SKM-1 treated with dmso at 0.1 percent for 144 hours (cell line): ENCODE measurements around the gene SPIRE2.
"Not testable (repeated sequence)": the region's sequence is repeated elsewhere in the genome, so short reads cannot be mapped to it uniquely, and the experiment has no call there.

ENCODE experiments used
- DNase-seq: peaks from one replicate; lab custom pipeline; 2025; ENCODE audit not compliant: unreplicated experiment; lab: John Stamatoyannopoulos, UW

SPIRE2 gene

DNA sequence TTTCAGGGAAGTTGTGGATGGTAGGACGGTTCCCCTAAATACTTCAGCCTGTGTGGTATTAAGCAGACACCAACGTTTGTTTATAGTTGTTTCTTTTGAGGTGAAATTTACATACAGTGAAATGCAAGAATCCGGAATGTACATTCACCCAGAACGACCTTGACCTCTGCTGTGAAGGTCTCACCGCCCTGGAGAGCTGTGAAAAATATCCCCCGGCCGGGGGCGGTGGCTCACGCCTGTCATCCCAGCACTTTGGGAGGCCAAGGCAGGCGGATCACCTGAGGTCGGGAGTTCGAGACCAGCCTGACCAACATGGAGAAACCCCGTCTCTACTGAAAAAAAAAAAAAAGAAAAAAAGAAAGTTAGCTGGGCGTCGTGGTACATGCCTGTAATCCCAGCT is 8.2 kb downstream of the SPIRE2 start:
- DNase-seq: not testable (repeated sequence)

GRCh38 chr16:89837014-89837546 is 8.8 kb downstream of the SPIRE2 start:
- DNase-seq: no peak

DNA sequence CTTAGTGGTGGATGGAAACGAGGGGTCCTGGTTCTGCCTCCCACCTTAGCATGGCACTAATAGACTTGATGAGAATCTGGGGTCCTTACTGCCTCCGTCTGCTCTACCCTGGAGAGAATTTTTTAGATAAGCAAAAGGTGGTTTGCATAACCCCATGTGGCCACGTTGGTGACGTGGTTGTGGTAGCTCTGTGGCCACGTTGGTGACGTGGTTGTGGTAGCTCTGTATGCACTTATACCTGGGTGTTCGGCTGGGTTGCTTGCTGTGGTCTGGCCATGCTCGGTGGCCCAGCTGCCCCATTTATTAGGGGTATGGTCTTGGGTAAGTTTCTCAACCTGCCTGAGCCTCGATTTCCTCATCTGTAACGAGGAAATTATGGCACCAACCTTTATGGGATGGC is 13.0 kb downstream of the SPIRE2 start:
- no peak for DNase-seq

- DNase-seq: no peak
These were observed 14.5 kb downstream of the SPIRE2 start for GRCh38 chr16:89842471-89843408.

DNA sequence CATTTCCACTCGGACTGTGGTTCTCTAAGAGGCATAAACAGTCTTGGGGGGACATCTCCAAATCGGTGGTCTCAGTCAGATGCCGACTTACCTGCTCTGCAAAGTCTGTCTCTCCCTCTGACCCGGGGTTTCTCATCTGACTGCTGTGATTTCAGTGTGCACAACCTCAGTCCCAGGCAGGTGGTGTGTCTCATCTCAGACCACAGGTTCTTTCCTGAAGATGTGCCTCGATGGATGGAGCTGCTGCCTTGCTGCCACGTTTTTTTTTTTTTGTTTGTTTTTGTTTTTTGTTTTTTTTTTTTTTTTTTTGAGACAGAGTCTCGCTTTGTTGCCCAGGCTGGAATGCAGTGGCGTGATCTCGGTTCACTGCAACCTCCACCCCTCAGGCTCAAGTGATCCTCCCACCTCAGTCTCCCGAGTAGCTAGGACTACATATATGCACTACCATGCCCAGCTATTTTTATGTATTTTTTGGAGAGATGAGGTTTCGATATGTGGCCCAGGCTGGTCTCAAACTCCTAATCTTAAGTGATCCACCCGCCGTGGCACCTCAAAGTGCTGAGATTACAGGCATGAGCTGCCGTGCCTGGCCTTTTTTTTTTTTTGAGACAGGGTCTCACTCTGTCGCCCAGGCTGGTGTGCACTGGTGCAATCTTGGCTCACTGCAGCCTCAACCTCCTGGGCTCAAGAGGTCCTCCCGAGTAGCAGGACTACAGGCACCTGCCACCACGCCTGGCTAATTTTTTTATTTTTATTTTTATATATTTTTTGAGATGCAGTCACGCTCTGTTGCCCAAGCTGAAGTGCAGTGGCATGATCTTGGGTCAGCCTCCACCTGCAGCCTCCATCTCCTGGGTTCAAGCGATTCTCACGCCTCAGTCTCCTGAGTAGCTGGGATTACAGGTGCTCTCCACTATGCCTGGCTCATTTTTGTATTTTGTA is 15.4 kb downstream of the SPIRE2 start:
- DNase-seq: no peak

DNA sequence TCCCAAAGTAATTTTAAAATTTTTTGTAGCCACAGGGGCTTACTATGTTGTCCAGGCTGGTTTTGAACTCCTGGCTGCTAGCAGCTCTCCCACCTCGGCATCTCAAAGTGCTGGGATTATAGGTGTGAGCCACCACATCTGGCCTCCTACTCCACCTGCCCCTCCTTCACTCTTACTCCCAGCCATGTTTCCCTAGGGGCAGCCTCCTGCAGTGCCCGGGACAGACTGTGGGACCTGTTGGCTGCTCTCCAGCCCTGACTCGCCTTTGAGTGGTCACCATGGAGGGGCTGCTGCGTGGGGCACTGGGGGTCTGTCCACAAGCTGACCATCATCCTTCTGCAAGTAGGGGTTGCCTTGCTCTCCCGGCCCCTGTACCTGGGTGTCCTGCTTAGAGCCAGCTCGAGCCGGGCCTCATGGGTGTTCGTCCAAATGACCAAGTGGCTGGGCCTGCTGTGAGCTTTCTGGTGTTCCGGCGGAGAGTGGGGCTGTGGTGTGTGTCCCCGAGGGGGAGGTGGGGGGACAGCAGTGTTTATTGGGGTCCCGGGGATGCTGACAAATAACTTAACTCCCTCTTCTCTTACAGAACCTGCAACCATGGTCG is 16.6 kb downstream of the SPIRE2 start:
- no peak for DNase-seq

- no peak for DNase-seq
These were observed 17.1 kb downstream of the SPIRE2 start for GRCh38 chr16:89845417-89845816.

DNA sequence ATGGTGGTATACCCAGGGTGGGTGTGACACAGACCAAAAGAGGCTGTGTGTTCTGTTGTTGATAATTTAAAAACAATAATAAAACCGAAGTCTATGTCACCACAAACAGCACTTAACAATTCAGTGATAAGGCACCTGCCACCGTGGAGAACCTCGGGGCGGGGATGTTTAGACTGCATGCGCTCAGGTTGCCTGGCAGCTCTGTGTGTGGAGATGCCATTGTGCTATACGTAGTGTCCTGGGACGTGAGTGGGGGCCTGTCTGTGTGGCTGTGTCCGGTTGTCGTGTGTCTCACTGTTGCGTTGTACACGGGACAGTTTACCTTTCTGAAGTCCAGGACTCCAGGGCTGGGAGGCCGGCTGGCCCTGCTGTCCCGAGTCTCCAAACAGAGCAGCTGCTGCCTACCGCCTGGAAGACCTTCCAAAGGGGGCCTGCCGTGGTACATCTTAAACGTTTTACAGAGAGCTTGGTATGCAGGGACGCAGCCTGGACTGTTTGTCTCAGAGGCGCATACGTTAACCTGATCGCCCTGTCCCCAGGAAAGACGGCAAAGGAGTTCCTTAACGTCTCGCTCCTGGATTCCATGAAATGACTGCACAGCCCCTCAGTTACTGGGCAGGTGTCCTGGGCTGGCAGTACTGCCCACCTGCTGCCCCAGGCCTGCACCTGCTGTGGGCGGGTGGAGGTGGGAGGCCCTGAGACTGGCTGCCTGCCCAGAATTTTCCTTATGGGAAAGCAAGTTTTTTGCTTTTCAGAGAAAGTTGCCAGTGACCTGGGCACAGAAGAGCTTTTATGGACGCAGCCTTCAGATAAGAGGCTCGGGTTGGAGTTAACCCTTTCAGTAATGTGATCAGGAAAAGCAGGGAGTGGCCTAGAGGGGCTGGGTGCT is 19.0 kb downstream of the SPIRE2 start:
- no peak for DNase-seq

DNA sequence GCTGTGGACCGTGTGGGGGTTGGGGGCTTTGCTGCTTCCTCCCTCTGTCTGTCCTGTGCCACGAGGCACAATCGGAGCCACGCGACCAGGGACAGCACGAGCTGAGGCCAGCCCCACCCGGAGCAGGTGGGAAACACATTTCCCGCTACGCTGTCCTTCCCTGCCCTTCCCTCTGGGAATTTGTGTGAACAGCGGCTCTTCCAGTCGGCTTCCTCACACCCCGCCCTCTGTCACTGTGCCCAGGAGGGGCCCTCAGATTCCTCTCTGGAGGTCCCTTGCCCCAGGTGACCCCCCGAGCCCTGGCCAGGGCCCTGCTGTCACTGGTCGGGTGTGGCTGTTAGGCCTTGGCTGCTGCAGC is 19.6 kb downstream of the SPIRE2 start:
- no peak for DNase-seq

GRCh38 chr16:89848974-89849373 is 20.7 kb downstream of the SPIRE2 start:
- DNase-seq: no peak

DNA sequence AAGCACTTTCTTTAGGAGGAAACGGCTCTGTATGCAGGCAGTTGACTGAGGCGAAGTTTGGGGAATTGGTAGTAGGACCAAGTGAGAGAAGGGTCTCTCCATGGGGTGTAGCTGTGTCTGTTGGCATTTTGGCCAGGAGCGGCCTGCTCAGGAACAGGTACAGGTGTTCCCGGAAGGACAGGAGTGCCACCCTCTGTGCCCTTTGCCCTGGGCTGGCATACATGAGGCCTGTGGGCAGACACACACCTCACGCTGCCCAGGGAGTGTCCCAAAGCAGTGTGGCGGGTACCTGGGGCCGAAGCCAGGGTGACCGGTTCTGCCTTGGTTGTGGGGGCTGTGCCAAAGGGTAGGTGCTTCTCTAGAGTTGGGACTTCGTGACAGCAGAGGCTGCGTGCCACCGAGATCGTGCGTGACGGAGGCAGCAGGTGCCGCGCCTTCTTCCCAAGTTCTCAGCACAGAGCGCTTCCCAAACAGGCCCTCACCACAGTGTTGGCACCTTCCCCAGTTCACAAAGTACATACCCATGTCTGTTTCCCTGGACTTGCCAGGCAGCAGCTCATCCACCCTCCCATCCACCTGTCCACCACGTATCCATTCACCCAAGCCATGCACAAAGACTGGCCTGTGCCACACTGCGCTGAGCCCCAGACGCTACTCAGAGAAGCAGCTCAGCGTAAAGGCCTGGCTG is 25.2 kb downstream of the SPIRE2 start:
- DNase-seq: no peak

DNA sequence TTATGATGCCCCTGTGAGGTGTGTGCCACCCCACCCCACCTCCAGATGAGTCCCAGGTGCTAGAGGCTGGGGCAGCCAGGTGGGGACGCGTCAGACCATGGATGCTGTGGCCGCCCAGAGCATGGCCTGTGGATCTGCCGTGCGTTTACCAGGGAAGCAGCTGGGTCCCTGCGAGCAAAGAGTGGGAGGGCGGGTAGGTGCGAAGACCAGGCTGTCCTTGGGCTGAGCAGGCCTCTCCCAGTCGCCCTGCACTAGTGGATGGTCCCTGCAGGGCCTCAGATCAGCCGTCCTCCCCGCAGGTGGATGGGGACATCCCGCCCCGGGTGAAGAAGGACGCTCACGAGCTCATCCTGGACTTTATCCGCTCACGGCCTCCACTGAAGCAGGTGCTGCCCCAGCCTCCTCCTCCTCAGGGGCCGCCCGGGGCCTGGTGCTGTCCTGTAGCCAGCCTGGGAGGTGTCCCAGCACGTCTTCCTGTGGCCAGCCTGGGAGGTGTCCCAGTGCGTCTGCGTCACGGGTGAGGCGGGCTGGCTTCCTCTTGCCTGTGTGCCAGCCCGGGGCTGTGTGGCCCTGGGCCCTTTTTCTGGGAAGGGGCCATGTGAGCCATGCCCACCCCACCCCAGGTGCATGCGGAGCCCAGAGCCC is 27.1 kb downstream of the SPIRE2 start:
- DNase-seq: no peak

DNA sequence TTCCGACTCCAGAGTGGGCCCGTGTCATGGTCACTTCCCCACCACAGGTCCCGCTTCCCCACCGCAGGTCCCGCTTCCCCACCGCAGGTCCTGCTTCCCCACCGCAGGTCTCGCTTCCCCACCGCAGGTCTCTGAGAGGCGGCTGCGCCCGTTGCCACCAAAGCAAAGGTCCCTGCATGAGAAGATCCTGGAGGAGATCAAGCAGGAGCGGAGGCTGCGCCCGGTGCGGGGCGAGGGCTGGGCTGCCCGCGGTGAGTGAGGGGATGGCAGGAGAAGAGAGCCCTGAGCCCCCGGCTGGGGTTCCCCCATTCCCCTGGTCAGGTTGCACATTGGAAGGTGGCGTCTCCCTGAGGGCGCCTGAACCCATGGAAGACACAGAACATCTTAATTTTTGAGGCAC is 27.7 kb downstream of the SPIRE2 start:
- no peak for DNase-seq

GRCh38 chr16:89858973-89859614 is 30.8 kb downstream of the SPIRE2 start:
- no peak for DNase-seq

- no peak for DNase-seq
These were observed 31.3 kb downstream of the SPIRE2 start for GRCh38 chr16:89859615-89860007.

GRCh38 chr16:89860747-89861304 is 32.6 kb downstream of the SPIRE2 start:
- peak; percentile 55 for DNase-seq

- DNase-seq: no peak
These were observed 33.4 kb downstream of the SPIRE2 start for GRCh38 chr16:89861648-89862047.

DNA sequence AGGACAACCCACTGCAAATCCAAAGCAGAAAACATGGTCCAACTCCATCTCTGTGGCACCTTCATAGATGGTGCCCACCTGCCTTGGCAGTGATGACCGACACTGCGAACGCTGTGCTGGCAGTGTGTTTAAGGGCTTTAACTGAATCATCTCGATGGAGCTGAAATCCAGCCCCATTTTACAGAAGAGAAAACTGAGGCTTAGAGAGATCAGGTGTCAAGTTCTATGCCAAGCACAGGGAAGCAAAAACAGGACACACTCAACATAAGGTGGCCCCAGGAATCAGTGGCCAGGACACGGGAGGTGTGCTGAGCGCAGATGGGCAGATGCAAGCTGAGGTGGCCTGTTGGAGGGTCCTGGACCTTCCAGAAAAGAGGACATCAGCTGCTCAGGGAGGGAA is 34.5 kb downstream of the SPIRE2 start:
- DNase-seq: no peak
